ENCODE measurements around the gene CDH23.

Gene CDH23

GRCh38 chr10:71442859-71443570 lies 46.3 kb downstream of the CDH23 start:
- no peak overlapping the region for H3K9ac ChIP-seq (ENCODE audit: low read depth, low read length)
- no peaks in the 10 kb centered on the region for H3K9me3 ChIP-seq (ENCODE audit: control insufficient read depth, insufficient read depth, low read length)
- H3K4me3 ChIP-seq (ENCODE audit: low read depth, low read length) = no peak overlapping the region
- H3K27ac ChIP-seq (ENCODE audit: low read depth, low read length) = no peak overlapping the region
- peaks cover 6% of the 10 kb centered on the region; the same call in 1 of the 2 replicates for H3K4me1 ChIP-seq (ENCODE audit: control insufficient read depth, insufficient read depth, low read length)
- H3K36me3 ChIP-seq (ENCODE audit: control insufficient read depth, insufficient read depth, low read length) = no peaks in the 10 kb centered on the region
- H3K27me3 ChIP-seq (ENCODE audit: control insufficient read depth, insufficient read depth, low read length) = no peaks in the 10 kb centered on the region

- H3K27me3 ChIP-seq (ENCODE audit: control insufficient read depth, insufficient read depth, low read length) = no peaks in the 10 kb centered on the region
- no peaks in the 10 kb centered on the region for H3K36me3 ChIP-seq (ENCODE audit: control insufficient read depth, insufficient read depth, low read length)
Observed at GRCh38 chr10:71443676-71444075, 47.0 kb downstream of the CDH23 start.

GRCh38 chr10:71444284-71445054 lies 47.7 kb downstream of the CDH23 start:
- Histone ChIP-seq H3K27me3 (ENCODE audit: control insufficient read depth, insufficient read depth, low read length) (no peaks in the 10 kb centered on the region), H3K4me1 (ENCODE audit: control insufficient read depth, insufficient read depth, low read length) (peaks cover 6% of the 10 kb centered on the region; the same call in 1 of the 2 replicates), H3K27ac (ENCODE audit: low read depth, low read length) (no peak overlapping the region), H3K9ac (ENCODE audit: low read depth, low read length) (no peak overlapping the region), H3K36me3 (ENCODE audit: control insufficient read depth, insufficient read depth, low read length) (no peaks in the 10 kb centered on the region), H3K4me3 (ENCODE audit: low read depth, low read length) (no peak overlapping the region), H3K9me3 (ENCODE audit: control insufficient read depth, insufficient read depth, low read length) (no peaks in the 10 kb centered on the region)

More at GRCh38 chr10:71443676-71444075, 47.0 kb downstream of the CDH23 start:
- H3K4me3 ChIP-seq (ENCODE audit: low read depth, low read length) = no peak overlapping the region
- H3K9ac ChIP-seq (ENCODE audit: low read depth, low read length) = no peak overlapping the region
- H3K27ac ChIP-seq (ENCODE audit: low read depth, low read length) = no peak overlapping the region
- peaks cover 6% of the 10 kb centered on the region; the same call in 1 of the 2 replicates for H3K4me1 ChIP-seq (ENCODE audit: control insufficient read depth, insufficient read depth, low read length)
- H3K9me3 ChIP-seq (ENCODE audit: control insufficient read depth, insufficient read depth, low read length) = no peaks in the 10 kb centered on the region

- peaks cover 6% of the 10 kb centered on the region; the same call in 1 of the 2 replicates for H3K4me1 ChIP-seq (ENCODE audit: control insufficient read depth, insufficient read depth, low read length)
- H3K9me3 ChIP-seq (ENCODE audit: control insufficient read depth, insufficient read depth, low read length) = no peaks in the 10 kb centered on the region
- no peak overlapping the region for H3K27ac ChIP-seq (ENCODE audit: low read depth, low read length)
- no peak overlapping the region for H3K9ac ChIP-seq (ENCODE audit: low read depth, low read length)
- no peaks in the 10 kb centered on the region for H3K27me3 ChIP-seq (ENCODE audit: control insufficient read depth, insufficient read depth, low read length)
- no peak overlapping the region for H3K4me3 ChIP-seq (ENCODE audit: low read depth, low read length)
- no peaks in the 10 kb centered on the region for H3K36me3 ChIP-seq (ENCODE audit: control insufficient read depth, insufficient read depth, low read length)
Observed at GRCh38 chr10:71447676-71448075, 51.0 kb downstream of the CDH23 start.

GRCh38 chr10:71448146-71448545 lies 51.4 kb downstream of the CDH23 start:
- H3K9ac ChIP-seq (ENCODE audit: low read depth, low read length) = no peak overlapping the region
- H3K27me3 ChIP-seq (ENCODE audit: control insufficient read depth, insufficient read depth, low read length) = no peaks in the 10 kb centered on the region
- no peak overlapping the region for H3K4me3 ChIP-seq (ENCODE audit: low read depth, low read length)
- no peak overlapping the region for H3K27ac ChIP-seq (ENCODE audit: low read depth, low read length)
- no peaks in the 10 kb centered on the region for H3K36me3 ChIP-seq (ENCODE audit: control insufficient read depth, insufficient read depth, low read length)
- no peaks in the 10 kb centered on the region for H3K9me3 ChIP-seq (ENCODE audit: control insufficient read depth, insufficient read depth, low read length)
- peaks cover 6% of the 10 kb centered on the region; the same call in 1 of the 2 replicates for H3K4me1 ChIP-seq (ENCODE audit: control insufficient read depth, insufficient read depth, low read length)

- H3K27me3 ChIP-seq (ENCODE audit: control insufficient read depth, insufficient read depth, low read length) = no peaks in the 10 kb centered on the region
- no peaks in the 10 kb centered on the region for H3K9me3 ChIP-seq (ENCODE audit: control insufficient read depth, insufficient read depth, low read length)
- H3K4me1 ChIP-seq (ENCODE audit: control insufficient read depth, insufficient read depth, low read length) = no peaks in the 10 kb centered on the region
- H3K4me3 ChIP-seq (ENCODE audit: low read depth, low read length) = no peak overlapping the region
- no peak overlapping the region for H3K9ac ChIP-seq (ENCODE audit: low read depth, low read length)
- H3K27ac ChIP-seq (ENCODE audit: low read depth, low read length) = no peak overlapping the region
- H3K36me3 ChIP-seq (ENCODE audit: control insufficient read depth, insufficient read depth, low read length) = no peaks in the 10 kb centered on the region
Observed at GRCh38 chr10:71449026-71449425, 52.3 kb downstream of the CDH23 start.

- no peak overlapping the region for H3K27ac ChIP-seq (ENCODE audit: low read depth, low read length)
- H3K9me3 ChIP-seq (ENCODE audit: control insufficient read depth, insufficient read depth, low read length) = no peaks in the 10 kb centered on the region
- no peak overlapping the region for H3K4me3 ChIP-seq (ENCODE audit: low read depth, low read length)
- H3K9ac ChIP-seq (ENCODE audit: low read depth, low read length) = no peak overlapping the region
- H3K27me3 ChIP-seq (ENCODE audit: control insufficient read depth, insufficient read depth, low read length) = no peaks in the 10 kb centered on the region
- no peaks in the 10 kb centered on the region for H3K36me3 ChIP-seq (ENCODE audit: control insufficient read depth, insufficient read depth, low read length)
- no peaks in the 10 kb centered on the region for H3K4me1 ChIP-seq (ENCODE audit: control insufficient read depth, insufficient read depth, low read length)
Observed at GRCh38 chr10:71451754-71452153, 55.0 kb downstream of the CDH23 start.

GRCh38 chr10:71453186-71453585 lies 56.5 kb downstream of the CDH23 start:
- Histone ChIP-seq H3K27ac (ENCODE audit: low read depth, low read length) (no peak overlapping the region), H3K9me3 (ENCODE audit: control insufficient read depth, insufficient read depth, low read length) (no peaks in the 10 kb centered on the region), H3K36me3 (ENCODE audit: control insufficient read depth, insufficient read depth, low read length) (no peaks in the 10 kb centered on the region)

GRCh38 chr10:71454347-71454746 lies 57.6 kb downstream of the CDH23 start:
- no peaks in the 10 kb centered on the region for H3K27me3 ChIP-seq (ENCODE audit: control insufficient read depth, insufficient read depth, low read length)
- no peaks in the 10 kb centered on the region for H3K9me3 ChIP-seq (ENCODE audit: control insufficient read depth, insufficient read depth, low read length)
- H3K4me1 ChIP-seq (ENCODE audit: control insufficient read depth, insufficient read depth, low read length) = no peaks in the 10 kb centered on the region
- no peaks in the 10 kb centered on the region for H3K36me3 ChIP-seq (ENCODE audit: control insufficient read depth, insufficient read depth, low read length)
- H3K27ac ChIP-seq (ENCODE audit: low read depth, low read length) = no peak overlapping the region
- no peak overlapping the region for H3K9ac ChIP-seq (ENCODE audit: low read depth, low read length)
- no peak overlapping the region for H3K4me3 ChIP-seq (ENCODE audit: low read depth, low read length)

More at GRCh38 chr10:71453186-71453585, 56.5 kb downstream of the CDH23 start:
- H3K4me1 ChIP-seq (ENCODE audit: control insufficient read depth, insufficient read depth, low read length) = no peaks in the 10 kb centered on the region
- no peak overlapping the region for H3K4me3 ChIP-seq (ENCODE audit: low read depth, low read length)
- H3K27me3 ChIP-seq (ENCODE audit: control insufficient read depth, insufficient read depth, low read length) = no peaks in the 10 kb centered on the region
- H3K9ac ChIP-seq (ENCODE audit: low read depth, low read length) = no peak overlapping the region

- no peaks in the 10 kb centered on the region for H3K9me3 ChIP-seq (ENCODE audit: control insufficient read depth, insufficient read depth, low read length)
- H3K27ac ChIP-seq (ENCODE audit: low read depth, low read length) = no peak overlapping the region
- H3K9ac ChIP-seq (ENCODE audit: low read depth, low read length) = no peak overlapping the region
- H3K36me3 ChIP-seq (ENCODE audit: control insufficient read depth, insufficient read depth, low read length) = no peaks in the 10 kb centered on the region
- H3K27me3 ChIP-seq (ENCODE audit: control insufficient read depth, insufficient read depth, low read length) = no peaks in the 10 kb centered on the region
- no peak overlapping the region for H3K4me3 ChIP-seq (ENCODE audit: low read depth, low read length)
- no peaks in the 10 kb centered on the region for H3K4me1 ChIP-seq (ENCODE audit: control insufficient read depth, insufficient read depth, low read length)
Observed at GRCh38 chr10:71455035-71455434, 58.3 kb downstream of the CDH23 start.

- H3K4me3 ChIP-seq (ENCODE audit: low read depth, low read length) = no peak overlapping the region
- H3K9me3 ChIP-seq (ENCODE audit: control insufficient read depth, insufficient read depth, low read length) = no peaks in the 10 kb centered on the region
- H3K9ac ChIP-seq (ENCODE audit: low read depth, low read length) = no peak overlapping the region
- H3K27ac ChIP-seq (ENCODE audit: low read depth, low read length) = no peak overlapping the region
- H3K4me1 ChIP-seq (ENCODE audit: control insufficient read depth, insufficient read depth, low read length) = no peaks in the 10 kb centered on the region
- H3K27me3 ChIP-seq (ENCODE audit: control insufficient read depth, insufficient read depth, low read length) = no peaks in the 10 kb centered on the region
- H3K36me3 ChIP-seq (ENCODE audit: control insufficient read depth, insufficient read depth, low read length) = no peaks in the 10 kb centered on the region
Observed at GRCh38 chr10:71456631-71457030, 59.9 kb downstream of the CDH23 start.
